K562 (cell line): ENCODE data around the gene TMEM207. TPM values are rescaled to one million over a fixed set of nuclear protein-coding genes. Genes with fewer than 3 reads are reported as not detected.

Source experiments
- ATAC-seq: fragments of 200-7000 bp; cut with Tn5 transposase; 3 replicates; pipeline ENCODE4 v1.9.1; 2020; ENCODE audit warnings: moderate library complexity
- BruUV-seq: library from RNA; stranded (reverse); fragments of 400-500 nt; replicated peaks from 2 replicates; lab custom pipeline; 2021; lab: Mats Ljungman, UMichigan
- CTCF ChIA-PET: fragments of 300-600 bp; formaldehyde crosslinking; extraction: SDS; loops from one replicate; lab custom pipeline; 2021; ENCODE audit warnings: low intra/inter-chr PET ratio; lab: Yijun Ruan, JAX
- POLR2A ChIA-PET: fragments of 300-600, 350-650 bp; sonication (Branson Sonifier 250); formaldehyde crosslinking; extraction: SDS; loops from one replicate; lab custom pipeline; 2021; ENCODE audit warnings: antibody characterized with exemption, inconsistent platforms; lab: Yijun Ruan, JAX
- DNase-seq, 4 experiments: peaks; one replicate each; pipeline versions ENCODE4 v3.0.0 to v3.0.0-alpha.2; 2011 to 2018; ENCODE audit warnings: low spot score in 3 of 4, mixed read lengths in 3 of 4; ENCODE audit errors: extremely low read depth in 1 of 4
- FAIRE-seq: peaks from 2 replicates; lab custom pipeline; 2011; peaks lifted over from hg19 to GRCh38; lab: Jason Lieb, UNC
- H2AFZ ChIP-seq: 2 replicates; pipeline ENCODE4 v1.6.0; 2011; ENCODE audit warnings: low read depth, low read length, control low read depth, inconsistent platforms
- H3K27ac ChIP-seq: fragments of 200-600 bp; 3 replicates; pipeline ENCODE4 v1.8.0; 2011; ENCODE audit warnings: low read depth, mild to moderate bottlenecking, control low read depth, inconsistent platforms, low read length, moderate library complexity, mixed read lengths; ENCODE audit errors: extremely low read depth
- H3K27me3 ChIP-seq, 2 experiments: fragments of 300-600 bp in 1 of 2; 2 replicates in 1 of 2; 3 replicates in 1 of 2; pipeline versions ENCODE4 v1.6.0 to v1.8.0; 2011; ENCODE audit warnings: inconsistent platforms in 2 of 2, low read length in 2 of 2, mild to moderate bottlenecking in 1 of 2, mixed read lengths in 1 of 2, moderate library complexity in 1 of 2; ENCODE audit not compliant: control insufficient read depth in 2 of 2, insufficient read depth in 2 of 2
- H3K36me3 ChIP-seq: fragments of 300-600 bp; 3 replicates; pipeline ENCODE4 v1.8.0; 2011; ENCODE audit warnings: mild to moderate bottlenecking, low read length, inconsistent platforms; ENCODE audit not compliant: control insufficient read depth, insufficient read depth
- H3K4me1 ChIP-seq, 2 experiments: fragments of 200-600 bp in 1 of 2; replicated peaks in 1 of 2; 2 replicates in 1 of 2; 3 replicates in 1 of 2; pipeline versions ENCODE4 v1.5.1 to v1.8.0; 2011; ENCODE audit warnings: inconsistent platforms in 2 of 2, low read length in 2 of 2, mild to moderate bottlenecking in 1 of 2, mixed read lengths in 1 of 2, moderate library complexity in 1 of 2; ENCODE audit not compliant: control insufficient read depth in 2 of 2, insufficient read depth in 2 of 2
- H3K4me2 ChIP-seq: 2 replicates; pipeline ENCODE4 v1.6.1; 2011; ENCODE audit warnings: low read length, control low read depth, inconsistent platforms, mixed read lengths; ENCODE audit not compliant: insufficient read depth
- H3K4me3 ChIP-seq: fragments of 200-600 bp; sonication (generic), shearing (Covaris generic); 2 replicates; pipeline ENCODE4 v1.5.1; 2016; ENCODE audit warnings: control low read depth, inconsistent platforms
- H3K79me2 ChIP-seq: fragments of 200-600 bp; 3 replicates; pipeline ENCODE4 v1.8.0; 2011; ENCODE audit warnings: low read length, inconsistent platforms; ENCODE audit not compliant: control insufficient read depth, insufficient read depth
- H3K9ac ChIP-seq, 2 experiments: 2 replicates each; pipeline versions ENCODE4 v1.6.0 to v1.6.1; 2011; ENCODE audit warnings: low read depth in 2 of 2, low read length in 2 of 2, control low read depth in 1 of 2, inconsistent platforms in 1 of 2, mild to moderate bottlenecking in 1 of 2, mixed read lengths in 1 of 2; ENCODE audit not compliant: insufficient read depth in 1 of 2
- H3K9me1 ChIP-seq: one replicate; pipeline ENCODE4 v1.6.0; 2011; ENCODE audit warnings: inconsistent platforms, mild to moderate bottlenecking, low read length, moderate library complexity; ENCODE audit not compliant: control insufficient read depth, insufficient read depth
- H3K9me3 ChIP-seq: replicated peaks from 2 replicates; pipeline ENCODE4 v1.5.1; 2011; ENCODE audit warnings: low read depth, low read length, inconsistent platforms; ENCODE audit not compliant: control insufficient read depth, insufficient read depth
- H4K20me1 ChIP-seq: replicated peaks from 2 replicates; pipeline ENCODE4 v1.6.1; 2011; ENCODE audit warnings: low read length, inconsistent platforms, mixed read lengths; ENCODE audit not compliant: control insufficient read depth, insufficient read depth
- CREB1 ChIP-seq, 2 experiments: sonication (generic) in 1 of 2; formaldehyde crosslinking in 1 of 2; IDR thresholded peaks; 2 replicates each; pipeline versions ENCODE4 v1.6.1 to v1.8.0; 2012 to 2022; ENCODE audit warnings: inconsistent platforms in 1 of 2, mild to moderate bottlenecking in 1 of 2, missing genetic modification reagents in 1 of 2, moderate library complexity in 1 of 2
- CTBP1 ChIP-seq: fragments of 450-650 bp; IDR thresholded peaks from 2 replicates; pipeline ENCODE4 v1.6.1; 2016; ENCODE audit warnings: borderline replicate concordance
- ETV5 ChIP-seq: sonication (generic); formaldehyde crosslinking; IDR thresholded peaks from 2 replicates; pipeline ENCODE4 v1.4.0; 2020; ENCODE audit warnings: low read depth, mild to moderate bottlenecking, missing genetic modification reagents
- ETV6 ChIP-seq, 3 experiments: fragments of 150-350 bp in 1 of 3; sonication (generic) in 1 of 3; formaldehyde crosslinking in 1 of 3; IDR thresholded peaks; 2 replicates each; pipeline versions ENCODE4 v1.6.1 to v1.8.0; 2014 to 2022; ENCODE audit warnings: borderline replicate concordance in 2 of 3, low read depth in 2 of 3, antibody characterized with exemption in 1 of 3, low read length in 1 of 3, mild to moderate bottlenecking in 1 of 3, missing genetic modification reagents in 1 of 3
- HMG20B ChIP-seq: fragments of 250-450 bp; sonication (Bioruptor Pico); IDR thresholded peaks from 2 replicates; pipeline ENCODE4 v1.5.0; 2021; ENCODE audit warnings: mild to moderate bottlenecking
- HMGN3 ChIP-seq: IDR thresholded peaks from 2 replicates; pipeline ENCODE4 v1.6.1; 2011; ENCODE audit warnings: borderline replicate concordance, low read depth, mild to moderate bottlenecking, mixed read lengths, low read length; ENCODE audit not compliant: insufficient read length; ENCODE audit errors: extremely low read depth
- ILK ChIP-seq: fragments of 450-650 bp; IDR thresholded peaks from 2 replicates; pipeline ENCODE4 v1.6.1; 2016; ENCODE audit warnings: missing genetic modification characterization, low read depth, mild to moderate bottlenecking, missing compliant biosample characterization, moderate library complexity, borderline replicate concordance
- KLF13 ChIP-seq: fragments of 450-650 bp; IDR thresholded peaks from 2 replicates; pipeline ENCODE4 v1.6.1; 2016; ENCODE audit warnings: missing genetic modification characterization, low read depth, mild to moderate bottlenecking, missing compliant biosample characterization, moderate library complexity, borderline replicate concordance
- MYNN ChIP-seq, 2 experiments: sonication (generic); formaldehyde crosslinking in 1 of 2; IDR thresholded peaks; 2 replicates each; pipeline versions ENCODE4 v1.5.0 to v1.6.1; 2016 to 2020; ENCODE audit warnings: antibody characterized with exemption in 1 of 2, missing genetic modification reagents in 1 of 2
- SMAD2 ChIP-seq: fragments of 150-350 bp; IDR thresholded peaks from 2 replicates; pipeline ENCODE4 v1.6.1; 2014; ENCODE audit warnings: low read depth, mild to moderate bottlenecking, low read length
- SMARCB1 ChIP-seq: IDR thresholded peaks from 2 replicates; pipeline ENCODE4 v1.6.1; 2011; ENCODE audit warnings: improper control_type of control experiment, low read depth; ENCODE audit not compliant: insufficient read length
- SMARCE1 ChIP-seq: fragments of 450-650 bp; IDR thresholded peaks from 2 replicates; pipeline ENCODE4 v1.7.1; 2016; ENCODE audit warnings: mild to moderate bottlenecking
- SREBF1 ChIP-seq: fragments of 150-350 bp; IDR thresholded peaks from 2 replicates; pipeline ENCODE4 v1.6.1; 2014; ENCODE audit warnings: antibody characterized with exemption, low read depth, low read length, borderline replicate concordance
- ZNF445 ChIP-seq: fragments of 250-450 bp; sonication (Bioruptor Pico); IDR thresholded peaks from 2 replicates; pipeline ENCODE4 v1.4.0; 2020; ENCODE audit warnings: low read depth, mild to moderate bottlenecking, moderate library complexity
- ZNF766 ChIP-seq: fragments of 200-800 bp; sonication (Bioruptor generic); conservative IDR thresholded peaks from 2 replicates; pipeline ENCODE4 v1.6.1; 2016; ENCODE audit warnings: missing genetic modification characterization, missing compliant biosample characterization
- WGBS: fragments of 100-300 bp; shearing (Covaris generic); methylation state at CpG from one replicate; pipeline ENCODE4 v1.1.6; 2016; ENCODE audit warnings: low coverage, mixed read lengths; ENCODE audit not compliant: insufficient coverage; ENCODE audit errors: missing lambda C conversion rate; 5-methylcytosine and 5-hydroxymethylcytosine counted together
- in situ Hi-C: fragments of 300-500 bp; cut with MboI; formaldehyde crosslinking; loops from 4 replicates; pipeline ENCODE4 v1.15.0; 2018; ENCODE audit warnings: inconsistent platforms, mixed read lengths
- intact Hi-C: fragments of 100-400 bp; cut with micrococcal nuclease; formaldehyde crosslinking; loops from 2 replicates; pipeline ENCODE4 v1.14.2; 2022
- polyA plus RNA-seq, 8 experiments: library from polyadenylated mRNA; depleted of rRNA in 4 of 8; stranded (reverse) in 5 of 8; unstranded in 3 of 8; fragments of >200 nt; fragmentation: Nextera tagmentation in 2 of 8; fragmentation: Illumina TruSeq in 1 of 8; extraction: Ambion mirVana in 2 of 8; extraction: Trizol in 1 of 8; gene quantifications; 2 replicates each; pipeline versions ENCODE4 v1.2.1 to v1.2.3, GENCODE V29; 2011 to 2014; ENCODE audit warnings: inconsistent platforms in 1 of 8, missing spikeins in 1 of 8
- total RNA-seq, 7 experiments: library from RNA; depleted of rRNA in 6 of 7; stranded (reverse); fragments of >200 nt in 6 of 7; fragmentation: Illumina TruSeq in 2 of 7; extraction: Trizol in 2 of 7; gene quantifications; 2 replicates each; pipeline versions ENCODE4 v1.2.1 to v1.2.3, GENCODE V29; 2011 to 2021; ENCODE audit warnings: low replicate concordance in 1 of 7
- TF ChIP-seq, protein P1 (sequence below), 2 experiments: fragments of 150-350 bp in 1 of 2; IDR thresholded peaks; 2 replicates each; pipeline ENCODE4 v1.6.1; 2012 to 2016; ENCODE audit warnings: low read depth in 2 of 2, low read length in 2 of 2, mild to moderate bottlenecking in 1 of 2, moderate library complexity in 1 of 2
- TF ChIP-seq, protein P2 (sequence below): sonication (generic); formaldehyde crosslinking; IDR thresholded peaks from 2 replicates; pipeline ENCODE4 v1.8.0; 2022; ENCODE audit warnings: missing genetic modification reagents, mild to moderate bottlenecking, moderate library complexity, borderline replicate concordance

Gene TMEM207
- total and polyA plus RNA-seq, 9 of the 15 experiments (the other 6 are each of a cell fraction or from before 2014, with no cell fraction given) = 0.04 to 0.10 (median 0.04) TPM; not detected in 4

DNA sequence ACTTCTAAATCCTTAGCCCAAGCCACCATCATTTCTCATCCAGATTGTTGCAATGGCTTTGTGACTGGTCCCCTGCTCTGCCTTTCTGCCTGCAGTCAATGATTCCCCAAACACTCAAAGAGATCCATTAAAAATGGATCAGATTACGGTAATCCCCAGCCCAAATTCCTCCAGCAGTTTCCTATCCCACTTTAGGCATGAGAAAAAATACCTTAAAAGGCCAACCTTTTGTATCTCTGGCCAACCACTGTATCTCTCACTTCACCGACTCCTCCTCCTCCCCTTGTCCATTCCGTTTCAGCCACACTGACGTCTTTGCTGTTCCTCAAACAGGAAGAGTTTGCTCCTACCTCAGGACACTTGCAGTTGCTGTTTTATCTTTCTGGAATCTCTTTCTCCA is 43.3 kb upstream of the TMEM207 start:
- Histone ChIP-seq H2AFZ (no peak overlapping the region), H3K27ac (no peak overlapping the region), H4K20me1 (no peaks in the 10 kb centered on the region), H3K9me3 (no peaks in the 10 kb centered on the region), H3K4me1 (no peaks in the 10 kb centered on the region), H3K9ac (no peak overlapping the region), H3K79me2 (no peaks in the 10 kb centered on the region), H3K36me3 (no peaks in the 10 kb centered on the region), H3K9me1 (no peaks in the 10 kb centered on the region), H3K4me2 (no peak overlapping the region), H3K4me3 (no peak overlapping the region), H3K27me3 (no peaks in the 10 kb centered on the region)
- in situ Hi-C loops = no loop called here
- WGBS = 3% methylated on average over 4 of the region's 4 CpGs
- no TSS peak for BruUV-seq
- DNase-seq = no peak
- FAIRE-seq = no peak
- ChIA-PET CTCF (no interaction called here), POLR2A (no interaction called here)
- no peak for ATAC-seq
- intact Hi-C loops = no loop called here
- no peak for TF ChIP-seq HMG20B (CRISPR knock-in tag)
- TF ChIP-seq CREB1 (IDR thresholded peaks at IDR 0.05) = no peak
- no peak for TF ChIP-seq CREB1 (CRISPR knock-in tag; IDR thresholded peaks at IDR 0.05)
- TF ChIP-seq, protein P1, sequence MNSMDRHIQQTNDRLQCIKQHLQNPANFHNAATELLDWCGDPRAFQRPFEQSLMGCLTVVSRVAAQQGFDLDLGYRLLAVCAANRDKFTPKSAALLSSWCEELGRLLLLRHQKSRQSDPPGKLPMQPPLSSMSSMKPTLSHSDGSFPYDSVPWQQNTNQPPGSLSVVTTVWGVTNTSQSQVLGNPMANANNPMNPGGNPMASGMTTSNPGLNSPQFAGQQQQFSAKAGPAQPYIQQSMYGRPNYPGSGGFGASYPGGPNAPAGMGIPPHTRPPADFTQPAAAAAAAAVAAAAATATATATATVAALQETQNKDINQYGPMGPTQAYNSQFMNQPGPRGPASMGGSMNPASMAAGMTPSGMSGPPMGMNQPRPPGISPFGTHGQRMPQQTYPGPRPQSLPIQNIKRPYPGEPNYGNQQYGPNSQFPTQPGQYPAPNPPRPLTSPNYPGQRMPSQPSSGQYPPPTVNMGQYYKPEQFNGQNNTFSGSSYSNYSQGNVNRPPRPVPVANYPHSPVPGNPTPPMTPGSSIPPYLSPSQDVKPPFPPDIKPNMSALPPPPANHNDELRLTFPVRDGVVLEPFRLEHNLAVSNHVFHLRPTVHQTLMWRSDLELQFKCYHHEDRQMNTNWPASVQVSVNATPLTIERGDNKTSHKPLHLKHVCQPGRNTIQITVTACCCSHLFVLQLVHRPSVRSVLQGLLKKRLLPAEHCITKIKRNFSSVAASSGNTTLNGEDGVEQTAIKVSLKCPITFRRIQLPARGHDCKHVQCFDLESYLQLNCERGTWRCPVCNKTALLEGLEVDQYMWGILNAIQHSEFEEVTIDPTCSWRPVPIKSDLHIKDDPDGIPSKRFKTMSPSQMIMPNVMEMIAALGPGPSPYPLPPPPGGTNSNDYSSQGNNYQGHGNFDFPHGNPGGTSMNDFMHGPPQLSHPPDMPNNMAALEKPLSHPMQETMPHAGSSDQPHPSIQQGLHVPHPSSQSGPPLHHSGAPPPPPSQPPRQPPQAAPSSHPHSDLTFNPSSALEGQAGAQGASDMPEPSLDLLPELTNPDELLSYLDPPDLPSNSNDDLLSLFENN (IDR thresholded peaks at IDR 0.05; ENCODE audit: low read depth in 2 of 2, low read length in 2 of 2) = no peak
- TF ChIP-seq CTBP1 = no peak
- TF ChIP-seq KLF13 = no peak
- TF ChIP-seq, protein P2, sequence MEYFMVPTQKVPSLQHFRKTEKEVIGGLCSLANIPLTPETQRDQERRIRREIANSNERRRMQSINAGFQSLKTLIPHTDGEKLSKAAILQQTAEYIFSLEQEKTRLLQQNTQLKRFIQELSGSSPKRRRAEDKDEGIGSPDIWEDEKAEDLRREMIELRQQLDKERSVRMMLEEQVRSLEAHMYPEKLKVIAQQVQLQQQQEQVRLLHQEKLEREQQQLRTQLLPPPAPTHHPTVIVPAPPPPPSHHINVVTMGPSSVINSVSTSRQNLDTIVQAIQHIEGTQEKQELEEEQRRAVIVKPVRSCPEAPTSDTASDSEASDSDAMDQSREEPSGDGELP (CRISPR knock-in tag) = no peak
- no peak for TF ChIP-seq MYNN (IDR thresholded peaks at IDR 0.05)
- TF ChIP-seq MYNN (CRISPR knock-in tag; IDR thresholded peaks at IDR 0.05) = no peak
- no peak for TF ChIP-seq ILK (tag)
- TF ChIP-seq SREBF1 = no peak
- no peak for TF ChIP-seq HMGN3
- no peak for TF ChIP-seq SMAD2
- no peak for TF ChIP-seq ZNF445 (CRISPR knock-in tag)
- no peak for TF ChIP-seq ETV5 (CRISPR knock-in tag)
- no peak for TF ChIP-seq ZNF766
- TF ChIP-seq SMARCE1 = no peak
- TF ChIP-seq ETV6 (IDR thresholded peaks at IDR 0.05; ENCODE audit: borderline replicate concordance in 1 of 2, low read depth in 2 of 2, low read length in 1 of 2) = no peak
- no peak for TF ChIP-seq ETV6 (CRISPR knock-in tag; IDR thresholded peaks at IDR 0.05; ENCODE audit: borderline replicate concordance)
- TF ChIP-seq SMARCB1 = no peak
